ENCODE results near the gene DPP6. TPM values are rescaled to one million over a fixed set of nuclear protein-coding genes. Genes with fewer than 3 reads are reported as not detected.
"Not testable (repeated sequence)": the region's sequence is repeated elsewhere in the genome, so short reads cannot be mapped to it uniquely, and the experiment has no call there.

The DPP6 gene
- total RNA-seq, 2 experiments from 2014 or later, result not detected

DNA sequence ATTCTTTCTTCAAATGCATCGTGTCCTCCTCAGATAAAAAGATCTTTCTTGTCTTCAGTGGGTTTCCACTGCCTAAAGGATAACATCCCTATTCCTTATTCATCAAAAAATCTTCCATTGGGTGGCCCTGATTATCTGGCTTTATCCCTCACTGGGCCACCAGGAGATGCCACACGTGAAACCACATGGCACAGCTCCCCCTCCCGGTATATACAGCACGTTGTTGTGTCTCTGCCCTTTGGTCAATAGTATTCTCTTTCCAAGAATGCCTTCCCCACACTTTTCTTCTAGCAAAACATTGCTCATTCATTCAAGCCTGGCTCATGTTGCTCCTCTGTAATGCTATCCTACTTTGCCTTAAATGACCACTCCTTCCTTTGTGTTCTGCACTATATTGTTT lies 80.4 kb downstream of the DPP6 start:
- H3K27me3 ChIP-seq (ENCODE audit: control insufficient read depth in 1 of 2, insufficient read depth in 2 of 2, low read length in 2 of 2); H3K4me3 ChIP-seq (ENCODE audit: low read length); H3K27me3 Mint-ChIP-seq; H3K36me3 Mint-ChIP-seq (ENCODE audit: low read depth); H3K4me3 Mint-ChIP-seq; CTCF ChIA-PET; H3K9me3 Mint-ChIP-seq; H3K4me1 ChIP-seq (ENCODE audit: insufficient read depth, low read length); H3K27ac ChIP-seq (ENCODE audit: low read depth in 1 of 2, low read length in 2 of 2); POLR2A ChIA-PET; H3K36me3 ChIP-seq (ENCODE audit: insufficient read depth, low read length); intact Hi-C loops (cut with DNase I, micrococcal nuclease); H3K9me3 ChIP-seq (ENCODE audit: control insufficient read depth in 1 of 2, insufficient read depth in 1 of 2, low read length in 2 of 2); ATAC-seq (ENCODE audit: poor library complexity); DNase-seq; H3K4me1 Mint-ChIP-seq (ENCODE audit: low read depth); H3K27ac Mint-ChIP-seq: not testable (repeated sequence)

DNA sequence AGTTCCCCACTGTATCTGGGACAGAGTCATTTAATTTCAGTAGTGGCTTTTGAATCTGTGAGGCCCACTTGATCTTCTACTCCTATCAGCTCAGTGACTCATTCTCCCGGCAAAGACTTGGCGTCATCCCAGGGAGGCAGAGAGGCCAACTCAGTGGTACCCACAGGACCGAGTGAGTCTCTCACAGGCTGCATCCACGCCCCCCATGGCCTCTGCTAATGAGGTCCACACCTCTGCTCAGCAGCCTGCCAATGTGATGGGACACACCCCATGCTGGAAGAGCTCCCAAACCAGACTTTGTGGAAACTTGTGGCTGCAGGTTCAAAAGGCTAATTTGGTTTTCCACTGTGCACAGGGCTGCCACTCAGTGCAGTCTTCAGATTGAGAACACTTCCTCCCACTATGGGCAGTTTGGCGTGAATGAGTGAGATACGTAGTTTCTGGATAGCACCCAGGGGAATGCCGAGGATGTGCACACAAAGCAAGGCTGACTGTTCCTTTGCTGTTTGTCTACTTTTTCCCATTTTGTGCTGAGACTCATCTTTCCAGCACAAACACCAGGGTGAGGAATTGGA lies 81.6 kb downstream of the DPP6 start:
- H3K36me3 ChIP-seq (ENCODE audit: insufficient read depth, low read length); H3K4me1 Mint-ChIP-seq (ENCODE audit: low read depth); H3K36me3 Mint-ChIP-seq (ENCODE audit: low read depth); H3K9me3 Mint-ChIP-seq; H3K27ac Mint-ChIP-seq; H3K27me3 Mint-ChIP-seq; H3K9me3 ChIP-seq (ENCODE audit: control insufficient read depth in 1 of 2, insufficient read depth in 1 of 2, low read length in 2 of 2); H3K4me3 ChIP-seq (ENCODE audit: low read length); intact Hi-C loops (cut with DNase I, micrococcal nuclease); H3K27me3 ChIP-seq (ENCODE audit: control insufficient read depth in 1 of 2, insufficient read depth in 2 of 2, low read length in 2 of 2); H3K27ac ChIP-seq (ENCODE audit: low read depth in 1 of 2, low read length in 2 of 2); DNase-seq; CTCF ChIA-PET; ATAC-seq (ENCODE audit: poor library complexity); H3K4me1 ChIP-seq (ENCODE audit: insufficient read depth, low read length); H3K4me3 Mint-ChIP-seq; POLR2A ChIA-PET: not testable (repeated sequence)

- H3K4me1 Mint-ChIP-seq (ENCODE audit: low read depth); CTCF ChIA-PET; H3K4me3 ChIP-seq (ENCODE audit: low read length); POLR2A ChIA-PET; H3K27me3 Mint-ChIP-seq; H3K27me3 ChIP-seq (ENCODE audit: control insufficient read depth in 1 of 2, insufficient read depth in 2 of 2, low read length in 2 of 2); H3K9me3 ChIP-seq (ENCODE audit: control insufficient read depth in 1 of 2, insufficient read depth in 1 of 2, low read length in 2 of 2); H3K4me3 Mint-ChIP-seq; DNase-seq; H3K36me3 Mint-ChIP-seq (ENCODE audit: low read depth); ATAC-seq (ENCODE audit: poor library complexity); H3K4me1 ChIP-seq (ENCODE audit: insufficient read depth, low read length); H3K9me3 Mint-ChIP-seq; H3K36me3 ChIP-seq (ENCODE audit: insufficient read depth, low read length); H3K27ac Mint-ChIP-seq; intact Hi-C loops (cut with DNase I, micrococcal nuclease); H3K27ac ChIP-seq (ENCODE audit: low read depth in 1 of 2, low read length in 2 of 2): not testable (repeated sequence)
Observed at GRCh38 chr7:154134698-154135097, 82.5 kb downstream of the DPP6 start.

DNA sequence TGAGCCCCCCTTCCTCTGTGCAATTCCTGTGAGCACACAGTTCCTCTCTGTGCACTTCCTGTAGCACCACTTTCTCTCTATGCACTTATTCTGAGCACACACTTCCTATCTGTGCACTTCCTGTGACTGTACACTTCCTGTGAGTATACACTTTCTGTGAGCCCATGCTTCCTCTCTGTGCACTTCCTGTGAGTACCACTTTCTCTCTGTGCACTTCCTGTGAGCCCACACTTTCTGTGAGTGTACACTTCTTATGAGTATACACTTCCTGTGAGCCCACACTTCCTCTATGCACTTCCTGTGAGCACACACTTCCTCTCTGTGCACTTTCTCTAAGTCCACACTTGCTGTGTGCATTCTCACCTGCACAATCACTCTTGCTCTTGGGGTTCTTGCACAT lies 83.4 kb downstream of the DPP6 start:
- POLR2A ChIA-PET, result not testable (repeated sequence)

DNA sequence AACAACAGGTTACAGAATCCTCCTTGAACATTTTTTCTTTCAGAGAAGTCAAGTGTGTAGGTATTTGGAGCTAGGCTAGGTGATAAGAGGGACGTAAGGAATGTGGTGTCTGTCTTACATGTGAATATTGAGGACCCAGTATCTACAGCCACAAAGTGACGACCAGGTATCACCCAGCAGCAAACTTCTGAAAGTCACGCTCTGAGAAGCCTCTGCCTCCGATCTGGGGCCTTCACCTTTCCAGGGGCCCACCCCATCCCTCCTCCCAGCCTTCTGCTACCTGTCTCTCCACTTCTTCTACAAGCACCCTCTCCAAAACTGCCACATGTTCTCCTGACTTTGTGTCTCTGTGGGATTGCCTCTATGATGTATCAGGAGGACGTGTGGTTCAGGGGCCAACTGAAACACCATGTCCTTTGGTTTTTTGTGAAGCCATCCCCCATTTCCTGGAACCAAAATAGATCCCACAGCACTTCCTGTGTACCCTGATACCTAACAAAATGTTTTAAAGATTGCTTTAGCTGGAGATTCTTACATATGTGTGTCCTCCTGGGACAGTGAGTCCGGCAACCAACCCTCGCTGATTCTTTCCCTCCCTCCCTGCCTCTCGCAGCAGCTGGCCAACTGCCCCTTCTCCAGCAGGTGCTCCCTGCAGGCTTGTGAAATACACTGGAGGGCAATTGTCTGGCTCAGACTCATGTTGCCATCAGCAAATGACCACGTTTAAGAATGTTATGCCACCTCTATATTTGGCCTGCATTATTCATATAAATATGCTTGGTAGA lies 93.9 kb downstream of the DPP6 start:
- H3K4me1 ChIP-seq (ENCODE audit: insufficient read depth, low read length); H3K4me1 Mint-ChIP-seq (ENCODE audit: low read depth); H3K27me3 Mint-ChIP-seq; H3K36me3 Mint-ChIP-seq (ENCODE audit: low read depth); H3K27ac Mint-ChIP-seq; POLR2A ChIA-PET; H3K4me3 Mint-ChIP-seq; H3K27ac ChIP-seq (ENCODE audit: low read depth in 1 of 2, low read length in 2 of 2); H3K4me3 ChIP-seq (ENCODE audit: low read length); ATAC-seq (ENCODE audit: poor library complexity); H3K27me3 ChIP-seq (ENCODE audit: control insufficient read depth in 1 of 2, insufficient read depth in 2 of 2, low read length in 2 of 2); CTCF ChIA-PET; H3K9me3 Mint-ChIP-seq; H3K36me3 ChIP-seq (ENCODE audit: insufficient read depth, low read length); DNase-seq; H3K9me3 ChIP-seq (ENCODE audit: control insufficient read depth in 1 of 2, insufficient read depth in 1 of 2, low read length in 2 of 2); intact Hi-C loops (cut with DNase I, micrococcal nuclease): not testable (repeated sequence)

More for the DNA sequence above, 83.4 kb downstream of the DPP6 start:
- intact Hi-C loops (cut with DNase I, micrococcal nuclease); H3K4me3 ChIP-seq (ENCODE audit: low read length); H3K36me3 ChIP-seq (ENCODE audit: insufficient read depth, low read length); H3K27me3 ChIP-seq (ENCODE audit: control insufficient read depth in 1 of 2, insufficient read depth in 2 of 2, low read length in 2 of 2); CTCF ChIA-PET; H3K36me3 Mint-ChIP-seq (ENCODE audit: low read depth); H3K9me3 Mint-ChIP-seq; H3K27ac ChIP-seq (ENCODE audit: low read depth in 1 of 2, low read length in 2 of 2); ATAC-seq (ENCODE audit: poor library complexity); H3K9me3 ChIP-seq (ENCODE audit: control insufficient read depth in 1 of 2, insufficient read depth in 1 of 2, low read length in 2 of 2); H3K4me1 ChIP-seq (ENCODE audit: insufficient read depth, low read length); H3K27me3 Mint-ChIP-seq; DNase-seq; H3K4me1 Mint-ChIP-seq (ENCODE audit: low read depth); H3K4me3 Mint-ChIP-seq; H3K27ac Mint-ChIP-seq: not testable (repeated sequence)

- H3K4me1 ChIP-seq (ENCODE audit: insufficient read depth, low read length); intact Hi-C loops (cut with DNase I, micrococcal nuclease); H3K36me3 Mint-ChIP-seq (ENCODE audit: low read depth); H3K27ac Mint-ChIP-seq; H3K27ac ChIP-seq (ENCODE audit: low read depth in 1 of 2, low read length in 2 of 2); H3K9me3 Mint-ChIP-seq; H3K9me3 ChIP-seq (ENCODE audit: control insufficient read depth in 1 of 2, insufficient read depth in 1 of 2, low read length in 2 of 2); H3K4me3 Mint-ChIP-seq; CTCF ChIA-PET; H3K27me3 Mint-ChIP-seq; H3K4me3 ChIP-seq (ENCODE audit: low read length); H3K27me3 ChIP-seq (ENCODE audit: control insufficient read depth in 1 of 2, insufficient read depth in 2 of 2, low read length in 2 of 2); POLR2A ChIA-PET; H3K4me1 Mint-ChIP-seq (ENCODE audit: low read depth); ATAC-seq (ENCODE audit: poor library complexity); DNase-seq; H3K36me3 ChIP-seq (ENCODE audit: insufficient read depth, low read length): not testable (repeated sequence)
Observed at GRCh38 chr7:154146707-154147038, 94.5 kb downstream of the DPP6 start.

DNA sequence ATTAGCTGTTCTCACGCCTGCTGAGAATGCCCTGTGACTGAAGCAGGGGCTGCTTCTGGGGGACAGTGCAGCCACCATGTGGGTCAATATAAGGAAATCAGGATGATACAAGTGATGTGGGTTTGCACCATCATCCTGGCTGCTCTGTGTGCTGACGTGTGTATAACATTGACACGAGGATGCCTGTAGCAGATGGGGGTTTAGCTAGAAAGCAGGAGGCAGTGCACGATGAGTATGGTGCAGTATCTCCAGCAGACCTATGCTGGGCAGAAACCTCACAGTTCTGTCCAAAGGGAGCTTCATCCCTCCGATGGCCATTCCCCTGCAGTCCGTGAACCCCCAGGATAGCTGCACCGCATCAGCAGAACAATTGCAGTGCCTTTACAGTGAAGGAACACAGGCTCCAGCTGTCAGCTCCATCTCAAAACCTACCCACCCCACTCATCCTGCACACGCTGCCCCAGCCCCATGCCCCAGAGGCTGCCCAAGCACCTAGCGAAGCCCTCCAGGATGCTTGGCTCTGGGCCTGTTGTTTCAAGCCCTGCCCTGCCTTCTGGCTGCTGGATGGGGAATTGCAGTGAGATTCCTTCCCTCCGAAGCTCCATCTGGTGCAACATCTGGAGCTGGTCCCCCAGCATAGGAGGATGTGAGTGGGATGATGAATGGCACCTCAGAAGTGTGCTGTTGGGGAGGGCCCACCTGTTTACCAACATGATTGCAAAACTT lies 96.8 kb downstream of the DPP6 start:
- H3K4me1 Mint-ChIP-seq (ENCODE audit: low read depth); H3K27me3 Mint-ChIP-seq; H3K9me3 ChIP-seq (ENCODE audit: control insufficient read depth in 1 of 2, insufficient read depth in 1 of 2, low read length in 2 of 2); H3K27me3 ChIP-seq (ENCODE audit: control insufficient read depth in 1 of 2, insufficient read depth in 2 of 2, low read length in 2 of 2); H3K27ac ChIP-seq (ENCODE audit: low read depth in 1 of 2, low read length in 2 of 2); ATAC-seq (ENCODE audit: poor library complexity); POLR2A ChIA-PET; H3K9me3 Mint-ChIP-seq; H3K4me1 ChIP-seq (ENCODE audit: insufficient read depth, low read length); H3K4me3 ChIP-seq (ENCODE audit: low read length); H3K4me3 Mint-ChIP-seq; H3K36me3 Mint-ChIP-seq (ENCODE audit: low read depth); H3K36me3 ChIP-seq (ENCODE audit: insufficient read depth, low read length); intact Hi-C loops (cut with DNase I, micrococcal nuclease); CTCF ChIA-PET; H3K27ac Mint-ChIP-seq; DNase-seq: not testable (repeated sequence)

Measured in CD4-positive, alpha-beta T cell (primary cell).